Chondrocyte (in vitro differentiated cells): ENCODE measurements around the gene PYGO1. TPM values are rescaled to one million over a fixed set of nuclear protein-coding genes. Genes with fewer than 3 reads are reported as not detected.
"Not testable (repeated sequence)": the region's sequence is repeated elsewhere in the genome, so short reads cannot be mapped to it uniquely, and the experiment has no call there.

ENCODE experiments used
- DNase-seq: peaks from one replicate; pipeline ENCODE4 v3.0.0; 2021; ENCODE audit warnings: mixed read lengths, low spot score
- H3K27ac Mint-ChIP-seq: one replicate; pipeline ENCODE4 v1.8.0; 2021; ENCODE audit warnings: mild to moderate bottlenecking, moderate library complexity, mixed read lengths; ENCODE audit not compliant: unreplicated experiment
- H3K27me3 Mint-ChIP-seq: 2 replicates; pipeline ENCODE4 v1.8.0; 2021; ENCODE audit warnings: low read depth, mixed read lengths
- H3K36me3 Mint-ChIP-seq: 2 replicates; pipeline ENCODE4 v1.8.0; 2021; ENCODE audit warnings: low read depth, mixed read lengths
- H3K4me1 Mint-ChIP-seq: 2 replicates; pipeline ENCODE4 v1.8.0; 2021; ENCODE audit warnings: low read depth, mild to moderate bottlenecking, mixed read lengths
- H3K4me3 Mint-ChIP-seq: one replicate; pipeline ENCODE4 v1.8.0; 2021; ENCODE audit warnings: mild to moderate bottlenecking, moderate library complexity, mixed read lengths; ENCODE audit not compliant: unreplicated experiment
- H3K9me3 Mint-ChIP-seq: 2 replicates; pipeline ENCODE4 v1.8.0; 2021; ENCODE audit warnings: low read depth, mixed read lengths
- total RNA-seq: library from RNA; stranded (reverse); gene quantifications from 3 replicates; pipeline ENCODE4 v1.2.1, GENCODE V29; 2021
- TF ChIP-seq, protein P1 (sequence below): fragments of 200-600 bp; sonication (generic); IDR thresholded peaks from 2 replicates; pipeline ENCODE4 v1.5.0; 2021; ENCODE audit warnings: antibody characterized with exemption, mild to moderate bottlenecking, moderate library complexity

The PYGO1 gene
- total RNA-seq, 1 donor from 2014 or later: 20.5 TPM

GRCh38 chr15:55496716-55497115 lies 91.4 kb downstream of the PYGO1 start:
- Mint-ChIP-seq H3K36me3 (no peaks in the 10 kb centered on the region), H3K4me3 (no peak overlapping the region), H3K4me1 (peaks cover 8% of the 10 kb centered on the region), H3K9me3 (no peaks in the 10 kb centered on the region), H3K27ac (no peak overlapping the region), H3K27me3 (no peaks in the 10 kb centered on the region)
- TF ChIP-seq, protein P1, sequence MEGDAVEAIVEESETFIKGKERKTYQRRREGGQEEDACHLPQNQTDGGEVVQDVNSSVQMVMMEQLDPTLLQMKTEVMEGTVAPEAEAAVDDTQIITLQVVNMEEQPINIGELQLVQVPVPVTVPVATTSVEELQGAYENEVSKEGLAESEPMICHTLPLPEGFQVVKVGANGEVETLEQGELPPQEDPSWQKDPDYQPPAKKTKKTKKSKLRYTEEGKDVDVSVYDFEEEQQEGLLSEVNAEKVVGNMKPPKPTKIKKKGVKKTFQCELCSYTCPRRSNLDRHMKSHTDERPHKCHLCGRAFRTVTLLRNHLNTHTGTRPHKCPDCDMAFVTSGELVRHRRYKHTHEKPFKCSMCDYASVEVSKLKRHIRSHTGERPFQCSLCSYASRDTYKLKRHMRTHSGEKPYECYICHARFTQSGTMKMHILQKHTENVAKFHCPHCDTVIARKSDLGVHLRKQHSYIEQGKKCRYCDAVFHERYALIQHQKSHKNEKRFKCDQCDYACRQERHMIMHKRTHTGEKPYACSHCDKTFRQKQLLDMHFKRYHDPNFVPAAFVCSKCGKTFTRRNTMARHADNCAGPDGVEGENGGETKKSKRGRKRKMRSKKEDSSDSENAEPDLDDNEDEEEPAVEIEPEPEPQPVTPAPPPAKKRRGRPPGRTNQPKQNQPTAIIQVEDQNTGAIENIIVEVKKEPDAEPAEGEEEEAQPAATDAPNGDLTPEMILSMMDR: no peak
- no peak for DNase-seq

- no peak for DNase-seq
These were observed 93.2 kb downstream of the PYGO1 start for GRCh38 chr15:55494931-55495330.

GRCh38 chr15:55488952-55489600 lies 99.1 kb downstream of the PYGO1 start:
- not testable (repeated sequence) for H3K4me1 Mint-ChIP-seq, DNase-seq, H3K27me3 Mint-ChIP-seq, H3K9me3 Mint-ChIP-seq, H3K27ac Mint-ChIP-seq, H3K4me3 Mint-ChIP-seq
- peaks cover 12% of the 10 kb centered on the region for H3K36me3 Mint-ChIP-seq

More at GRCh38 chr15:55494931-55495330, 93.2 kb downstream of the PYGO1 start:
- H3K4me1 Mint-ChIP-seq: peaks cover 8% of the 10 kb centered on the region
- H3K9me3 Mint-ChIP-seq: no peaks in the 10 kb centered on the region
- no peaks in the 10 kb centered on the region for H3K27me3 Mint-ChIP-seq
- TF ChIP-seq, protein P1: no peak
- H3K4me3 Mint-ChIP-seq: no peak overlapping the region
- H3K27ac Mint-ChIP-seq: no peak overlapping the region
- H3K36me3 Mint-ChIP-seq: no peaks in the 10 kb centered on the region

Other genes with a start within 250 kb of the PYGO1 start
- gene CCPG1, start 180.0 kb downstream of the PYGO1 start, total RNA-seq: 218 to 305 TPM (median 220 TPM) in 3 replicates
- gene PIERCE2, start 179.8 kb downstream of the PYGO1 start, total RNA-seq: 2.7 to 3.8 TPM (median 3.1 TPM) in 3 replicates
- gene DNAAF4, start 80.1 kb downstream of the PYGO1 start, total RNA-seq: 0.82 to 4.4 TPM (median 1.8 TPM) in 3 replicates
- gene PRTG, start 154.8 kb upstream of the PYGO1 start, total RNA-seq: 1.2 to 3.1 TPM (median 2.7 TPM) in 3 replicates